ENCODE data around the gene CTNNBL1.
A peak's percentile ranks its signal among the peaks of the same experiment; 100 is the strongest.

The CTNNBL1 gene

GRCh38 chr20:37821696-37822095 lies 127.9 kb downstream of the CTNNBL1 start:
- DNase-seq (ENCODE audit: low read depth): no peak

DNA sequence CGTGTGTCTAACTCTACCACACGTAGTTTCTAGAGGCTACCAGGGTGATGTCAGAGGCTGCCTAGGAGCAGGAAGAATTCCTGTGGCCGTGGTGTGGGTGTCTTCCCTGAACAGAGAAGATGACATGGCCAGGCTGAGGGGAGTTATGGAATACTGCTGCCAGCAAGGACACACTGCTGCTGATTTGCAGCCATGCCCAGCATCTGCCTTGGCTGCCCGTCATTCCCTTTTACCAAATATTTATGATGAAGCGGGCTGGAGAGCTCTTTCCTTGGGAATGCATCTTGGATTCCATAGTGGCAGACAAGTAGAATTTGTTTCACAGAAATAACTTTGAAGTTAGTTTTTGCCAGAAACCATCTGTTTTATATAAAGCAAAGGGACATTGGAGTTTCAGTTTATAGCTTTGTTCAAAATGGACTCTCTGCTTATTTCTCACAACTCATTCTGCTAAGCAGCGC lies 128.3 kb downstream of the CTNNBL1 start:
- DNase-seq (ENCODE audit: low read depth): peak; percentile 55

- no peak for DNase-seq (ENCODE audit: low read depth)
These were observed 129.6 kb downstream of the CTNNBL1 start for GRCh38 chr20:37823296-37823980.

- DNase-seq (ENCODE audit: low read depth): no peak
These were observed 133.8 kb downstream of the CTNNBL1 start for GRCh38 chr20:37827605-37828004.

DNA sequence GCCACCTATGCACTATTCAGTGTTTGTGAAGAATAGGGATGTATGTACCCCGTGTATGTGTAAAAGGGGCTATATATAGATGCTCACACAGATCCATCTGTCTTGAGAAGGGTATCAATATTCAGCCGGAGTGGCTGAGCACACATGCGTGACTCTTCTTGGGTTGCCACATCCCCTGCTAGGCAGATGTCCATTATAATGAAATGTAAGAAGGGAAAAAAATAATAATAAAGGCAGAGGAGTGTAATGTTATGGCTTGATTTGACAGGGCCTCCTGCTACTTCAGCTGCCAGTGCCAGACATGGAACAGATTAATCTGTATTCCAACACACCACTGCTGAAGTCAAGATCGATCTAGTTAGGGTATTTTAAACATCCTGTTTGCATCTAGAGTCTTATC lies 134.9 kb downstream of the CTNNBL1 start:
- no peak for DNase-seq (ENCODE audit: low read depth)

GRCh38 chr20:37829128-37829527 lies 135.3 kb downstream of the CTNNBL1 start:
- no peak for DNase-seq (ENCODE audit: low read depth)

GRCh38 chr20:37833221-37833896 lies 139.5 kb downstream of the CTNNBL1 start:
- DNase-seq (ENCODE audit: low read depth): no peak

- no peak for DNase-seq (ENCODE audit: low read depth)
These were observed 143.1 kb downstream of the CTNNBL1 start for GRCh38 chr20:37836926-37837325.

DNA sequence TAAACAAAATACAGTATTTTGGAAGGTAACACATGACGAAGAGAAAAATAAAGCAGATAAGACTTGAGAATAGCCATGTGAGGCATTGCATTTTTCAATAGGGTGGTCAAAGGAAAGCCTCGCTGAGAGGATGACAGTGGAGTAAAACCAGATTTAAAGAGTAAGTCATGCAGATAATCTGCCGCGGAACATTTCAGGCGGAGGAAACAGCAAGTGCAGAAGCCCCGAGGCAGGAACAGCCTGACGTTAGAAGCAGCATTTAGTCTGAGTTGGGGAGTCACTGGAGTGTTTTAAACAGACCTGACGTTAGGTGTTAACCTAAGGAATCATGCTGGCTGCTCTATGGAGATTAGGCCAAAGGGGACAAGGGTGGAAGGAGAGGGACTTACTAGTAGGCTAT lies 144.1 kb downstream of the CTNNBL1 start:
- no peak for DNase-seq (ENCODE audit: low read depth)

GRCh38 chr20:37838769-37839431 lies 145.1 kb downstream of the CTNNBL1 start:
- DNase-seq (ENCODE audit: low read depth): no peak

GRCh38 chr20:37839432-37839827 lies 145.6 kb downstream of the CTNNBL1 start:
- no peak for DNase-seq (ENCODE audit: low read depth)

DNA sequence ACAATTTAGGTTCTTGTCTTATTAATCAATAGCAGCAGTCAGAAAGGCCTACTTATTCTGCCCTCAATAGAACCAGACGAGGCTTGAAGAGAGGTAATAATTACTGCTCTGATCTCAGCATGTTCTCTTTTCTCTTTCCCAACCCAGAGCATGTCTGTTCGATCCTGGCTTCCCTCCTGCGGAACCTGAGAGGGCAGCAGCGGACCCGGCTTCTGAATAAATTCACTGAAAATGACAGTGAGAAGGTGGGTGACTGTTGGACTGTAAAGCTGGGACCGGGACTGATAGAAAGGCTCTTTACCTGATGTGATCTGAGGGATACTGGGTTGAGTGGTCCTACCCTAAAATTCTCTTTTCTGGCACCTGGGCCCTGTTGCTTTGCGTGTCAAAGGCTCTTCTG lies 146.1 kb downstream of the CTNNBL1 start:
- no peak for DNase-seq (ENCODE audit: low read depth)

DNA sequence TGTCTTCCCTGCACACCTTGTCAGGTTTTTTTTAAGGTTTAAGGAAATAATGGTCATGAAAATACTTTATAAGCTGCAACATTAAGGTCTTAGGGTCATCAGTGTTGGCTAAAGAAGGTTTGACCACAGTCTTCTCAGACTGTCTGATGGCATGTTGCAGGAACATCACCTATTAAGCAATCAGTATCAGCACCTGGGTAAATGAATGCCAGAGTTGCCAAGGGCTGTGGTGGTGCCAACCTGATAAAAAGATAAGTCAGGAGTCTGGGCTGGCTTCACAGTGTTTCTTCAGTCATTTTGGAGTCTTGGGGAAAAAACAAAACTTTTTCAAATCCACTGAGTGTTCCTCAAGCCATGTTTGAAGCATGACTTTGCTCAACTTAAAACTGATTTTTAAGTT lies 147.6 kb downstream of the CTNNBL1 start:
- DNase-seq (ENCODE audit: low read depth): no peak

DNA sequence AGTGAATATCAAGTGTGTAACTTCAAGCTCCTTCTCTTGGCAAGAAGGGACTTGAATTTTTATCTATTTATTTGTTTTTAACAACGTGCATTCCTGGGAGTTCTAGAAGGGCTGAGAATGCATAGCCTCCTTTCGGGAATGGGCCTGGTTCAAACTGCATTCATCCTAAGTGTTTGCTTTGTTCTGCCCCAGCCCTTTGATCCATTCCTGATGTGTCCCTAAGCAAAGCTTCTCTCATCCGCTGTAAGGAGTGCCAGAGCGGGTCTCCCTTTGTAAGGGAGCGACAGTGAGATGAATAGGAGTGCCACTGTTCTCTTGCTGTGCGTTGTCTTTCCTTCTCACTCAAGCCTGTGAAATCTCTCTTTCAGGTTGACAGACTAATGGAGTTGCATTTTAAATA lies 148.1 kb downstream of the CTNNBL1 start:
- DNase-seq (ENCODE audit: low read depth): no peak

GRCh38 chr20:37845241-37845681 lies 151.4 kb downstream of the CTNNBL1 start:
- no peak for DNase-seq (ENCODE audit: low read depth)

DNA sequence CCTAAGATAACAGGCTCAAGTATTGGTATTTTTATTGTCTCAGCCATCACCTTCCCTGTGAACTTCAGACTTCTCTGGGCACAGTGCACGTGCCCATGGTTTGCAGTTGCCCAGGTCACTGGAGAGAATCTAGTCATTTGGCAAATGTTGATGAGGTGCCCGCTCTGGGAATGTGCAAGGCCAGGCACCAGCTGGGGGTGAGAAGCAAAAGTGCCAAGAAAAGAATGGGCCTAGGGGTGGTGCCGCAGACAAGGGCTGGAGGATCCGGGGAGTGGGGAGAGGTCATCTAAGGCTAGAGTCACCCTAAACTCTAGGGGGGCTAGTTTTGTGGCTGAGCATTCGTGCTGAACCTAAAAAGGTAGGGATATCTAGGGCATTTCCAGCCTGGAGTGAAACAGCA lies 152.0 kb downstream of the CTNNBL1 start:
- no peak for DNase-seq (ENCODE audit: low read depth)

DNA sequence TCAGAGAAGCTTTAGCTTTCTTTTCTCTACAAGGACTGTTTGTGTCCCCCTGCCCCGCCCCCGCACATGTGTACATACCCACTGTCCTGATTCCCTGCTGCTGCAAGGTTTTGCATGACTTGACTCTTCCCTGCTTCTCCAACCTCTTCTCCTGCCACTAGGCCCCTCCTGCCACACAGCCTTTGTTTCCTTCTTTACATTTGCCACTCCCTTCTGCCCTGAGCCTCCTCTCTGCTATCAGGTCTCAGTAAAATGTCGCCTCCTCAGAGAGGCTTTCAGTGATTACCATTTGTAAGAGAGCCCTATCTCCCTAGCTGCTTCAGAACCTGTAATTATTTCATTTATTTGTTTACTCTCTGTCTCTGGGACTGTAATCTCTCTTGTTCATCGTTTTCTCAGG lies 152.7 kb downstream of the CTNNBL1 start:
- DNase-seq (ENCODE audit: low read depth): no peak

DNA sequence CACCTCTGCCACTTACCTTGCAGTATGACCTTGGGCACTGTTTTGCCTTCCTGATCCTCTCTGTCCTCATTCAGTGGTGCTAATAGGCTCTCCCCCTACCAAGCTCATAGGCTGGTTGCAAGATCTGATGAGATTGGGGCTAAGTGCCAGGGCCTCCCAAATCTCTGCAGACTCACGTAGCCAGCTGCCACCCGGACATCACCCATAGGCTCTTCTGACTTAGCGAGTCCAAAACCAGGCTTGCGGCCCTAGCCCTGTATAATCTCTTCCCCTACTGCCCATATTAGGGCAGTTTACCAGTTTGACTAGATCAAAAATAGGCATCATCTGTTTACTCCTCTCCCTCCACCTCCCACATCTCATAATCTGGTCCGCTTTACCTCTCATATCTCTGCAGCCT lies 154.9 kb downstream of the CTNNBL1 start:
- no peak for DNase-seq (ENCODE audit: low read depth)

- no peak for DNase-seq (ENCODE audit: low read depth)
These were observed 155.3 kb downstream of the CTNNBL1 start for GRCh38 chr20:37849156-37849555.

DNA sequence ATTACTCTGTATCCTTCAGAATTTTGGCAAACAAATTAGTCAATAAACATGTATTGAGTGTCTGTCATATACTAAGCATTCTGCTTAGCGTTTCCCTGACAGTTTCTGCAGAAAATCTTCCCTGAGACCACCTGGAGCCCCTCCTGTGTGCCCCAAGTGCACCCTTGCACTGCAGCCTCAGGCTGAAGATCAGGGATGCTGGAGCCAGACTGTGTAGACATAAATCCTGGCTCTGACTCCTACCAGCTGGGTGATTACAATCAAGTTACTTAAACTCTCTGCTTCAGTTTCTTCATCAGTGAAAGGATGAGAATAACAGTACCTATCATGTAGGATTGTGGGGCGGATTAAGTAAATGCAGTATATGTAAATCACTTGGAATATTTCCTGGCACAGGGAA lies 155.7 kb downstream of the CTNNBL1 start:
- no peak for DNase-seq (ENCODE audit: low read depth)

DNA sequence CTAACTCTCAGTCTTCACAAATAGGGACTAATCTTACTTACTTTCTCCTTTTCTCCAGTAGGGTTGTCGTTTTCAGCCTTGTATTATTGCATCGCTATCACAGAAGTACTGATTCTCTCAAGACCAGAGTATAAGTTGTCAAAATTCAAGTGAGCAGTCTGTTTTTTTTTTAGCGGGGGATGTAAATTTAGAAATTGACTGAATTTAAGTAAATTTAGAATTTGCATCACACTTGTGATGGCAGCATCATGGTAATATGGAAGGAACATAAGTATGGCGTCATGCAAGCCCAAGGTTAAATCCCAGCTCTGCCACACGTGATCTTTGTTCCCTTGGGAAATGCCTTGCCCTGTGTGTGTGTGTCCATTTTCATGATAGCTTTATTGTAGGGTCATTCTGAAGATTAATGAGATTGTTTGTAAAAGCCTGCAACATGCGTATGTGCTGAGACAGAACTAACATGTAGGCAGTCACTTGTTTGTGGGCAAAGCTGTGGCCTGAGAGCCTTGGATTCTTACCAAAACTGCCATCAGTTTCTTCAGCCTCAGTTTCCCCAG lies 156.3 kb downstream of the CTNNBL1 start:
- no peak for DNase-seq (ENCODE audit: low read depth)

GRCh38 chr20:37850724-37851355 lies 157.0 kb downstream of the CTNNBL1 start:
- DNase-seq (ENCODE audit: low read depth): no peak

All from HS-5 (cell line).